ENCODE measurements around the gene GJA3. TPM values are rescaled to one million over a fixed set of nuclear protein-coding genes. Genes with fewer than 3 reads are reported as not detected.

Gene GJA3
- total RNA-seq, 1 donor from 2014 or later, result not detected

DNA sequence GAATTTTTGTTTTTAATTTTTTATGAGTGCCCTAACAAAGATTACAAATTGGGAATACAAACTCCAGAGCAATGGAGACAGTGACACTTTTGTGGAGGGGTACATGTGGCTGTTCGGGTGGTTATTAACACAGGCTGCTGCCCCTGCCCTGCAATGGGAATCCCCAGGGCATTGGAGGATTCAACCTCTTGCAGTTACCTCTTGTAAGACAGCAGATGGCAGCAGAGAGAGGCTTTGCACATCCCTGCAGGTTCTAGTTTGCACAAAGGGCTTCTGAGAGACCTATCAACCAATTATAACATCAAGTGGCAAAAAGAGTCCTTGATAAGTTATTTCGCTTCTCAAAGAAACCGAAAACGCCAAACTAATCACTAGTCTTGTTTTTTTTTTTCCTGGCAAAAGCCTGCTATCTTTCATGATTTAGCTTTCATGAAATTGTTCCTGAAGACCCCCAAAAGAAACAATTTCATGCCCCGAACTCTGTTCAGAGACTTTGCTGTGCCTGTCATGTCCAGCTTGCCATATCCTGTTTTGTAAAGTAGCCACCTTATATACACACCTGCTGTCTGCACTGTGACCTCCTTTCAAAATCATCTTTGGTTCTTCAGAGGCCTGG lies 21.5 kb upstream of the GJA3 start:
- H3K36me3 Mint-ChIP-seq (ENCODE audit: low read depth, unreplicated experiment), result peaks cover 5% of the 10 kb centered on the region
- H3K27ac Mint-ChIP-seq (ENCODE audit: unreplicated experiment), result no peak overlapping the region
- peak; percentile 61 for DNase-seq (ENCODE audit: low spot score)
- peaks cover 4% of the 10 kb centered on the region for H3K4me1 Mint-ChIP-seq (ENCODE audit: unreplicated experiment)
- H3K27me3 Mint-ChIP-seq (ENCODE audit: unreplicated experiment), result peaks cover 12% of the 10 kb centered on the region
- no peak overlapping the region for H3K4me3 Mint-ChIP-seq (ENCODE audit: unreplicated experiment)
- H3K9me3 Mint-ChIP-seq (ENCODE audit: unreplicated experiment), result no peaks in the 10 kb centered on the region
- TF ChIP-seq, protein P1, sequence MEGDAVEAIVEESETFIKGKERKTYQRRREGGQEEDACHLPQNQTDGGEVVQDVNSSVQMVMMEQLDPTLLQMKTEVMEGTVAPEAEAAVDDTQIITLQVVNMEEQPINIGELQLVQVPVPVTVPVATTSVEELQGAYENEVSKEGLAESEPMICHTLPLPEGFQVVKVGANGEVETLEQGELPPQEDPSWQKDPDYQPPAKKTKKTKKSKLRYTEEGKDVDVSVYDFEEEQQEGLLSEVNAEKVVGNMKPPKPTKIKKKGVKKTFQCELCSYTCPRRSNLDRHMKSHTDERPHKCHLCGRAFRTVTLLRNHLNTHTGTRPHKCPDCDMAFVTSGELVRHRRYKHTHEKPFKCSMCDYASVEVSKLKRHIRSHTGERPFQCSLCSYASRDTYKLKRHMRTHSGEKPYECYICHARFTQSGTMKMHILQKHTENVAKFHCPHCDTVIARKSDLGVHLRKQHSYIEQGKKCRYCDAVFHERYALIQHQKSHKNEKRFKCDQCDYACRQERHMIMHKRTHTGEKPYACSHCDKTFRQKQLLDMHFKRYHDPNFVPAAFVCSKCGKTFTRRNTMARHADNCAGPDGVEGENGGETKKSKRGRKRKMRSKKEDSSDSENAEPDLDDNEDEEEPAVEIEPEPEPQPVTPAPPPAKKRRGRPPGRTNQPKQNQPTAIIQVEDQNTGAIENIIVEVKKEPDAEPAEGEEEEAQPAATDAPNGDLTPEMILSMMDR (IDR thresholded peaks at IDR 0.05; ENCODE audit: unreplicated experiment), result peak; percentile 76

DNA sequence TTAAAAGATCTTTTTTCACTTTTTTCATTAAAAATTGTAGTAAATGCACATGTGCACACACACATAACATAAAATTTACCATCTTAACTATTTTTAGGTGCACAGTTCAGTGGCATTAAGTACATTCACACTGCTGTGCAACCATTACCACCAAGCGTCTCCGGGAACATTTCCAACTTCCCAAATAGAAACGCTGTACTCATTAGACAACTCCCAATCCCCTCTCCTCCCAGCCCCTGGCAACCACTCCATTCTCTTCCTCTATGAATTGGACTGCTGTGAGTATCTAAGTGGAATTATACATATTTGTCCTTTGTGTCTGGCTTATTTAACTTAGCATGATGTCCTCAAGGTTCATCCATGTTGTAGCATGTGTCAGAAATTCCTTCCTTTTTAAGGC lies 20.3 kb upstream of the GJA3 start:
- TF ChIP-seq, protein P1 (IDR thresholded peaks at IDR 0.05; ENCODE audit: unreplicated experiment), result no peak
- Mint-ChIP-seq H3K4me1 (ENCODE audit: unreplicated experiment) (peaks cover 5% of the 10 kb centered on the region), H3K27ac (ENCODE audit: unreplicated experiment) (no peak overlapping the region), H3K4me3 (ENCODE audit: unreplicated experiment) (no peak overlapping the region), H3K9me3 (ENCODE audit: unreplicated experiment) (no peaks in the 10 kb centered on the region), H3K36me3 (ENCODE audit: low read depth, unreplicated experiment) (peaks cover 5% of the 10 kb centered on the region), H3K27me3 (ENCODE audit: unreplicated experiment) (peaks cover 13% of the 10 kb centered on the region)
- no peak for DNase-seq (ENCODE audit: low spot score)

DNA sequence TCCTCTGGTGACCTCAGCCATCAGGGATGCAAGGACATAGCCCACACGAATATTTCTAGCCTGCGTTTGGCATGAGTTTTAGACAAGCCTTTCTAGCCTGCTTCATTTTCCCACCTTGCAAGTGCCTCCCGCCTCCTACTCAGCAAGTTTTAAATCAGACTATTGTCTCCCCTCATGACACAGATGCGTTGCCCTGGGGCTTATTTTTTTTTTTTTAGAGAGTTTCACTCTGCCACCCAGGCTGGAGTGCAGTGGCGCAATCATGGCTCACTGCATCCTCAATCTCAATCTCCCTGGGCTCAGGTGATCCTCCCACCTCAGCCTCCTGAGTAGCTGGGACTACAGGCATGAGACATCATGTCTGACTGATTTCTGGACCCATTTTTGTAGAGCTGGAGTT lies 17.3 kb upstream of the GJA3 start:
- Mint-ChIP-seq H3K9me3 (ENCODE audit: unreplicated experiment) (no peaks in the 10 kb centered on the region), H3K4me1 (ENCODE audit: unreplicated experiment) (peaks cover 15% of the 10 kb centered on the region), H3K4me3 (ENCODE audit: unreplicated experiment) (no peak overlapping the region), H3K36me3 (ENCODE audit: low read depth, unreplicated experiment) (peaks cover 5% of the 10 kb centered on the region), H3K27ac (ENCODE audit: unreplicated experiment) (no peak overlapping the region), H3K27me3 (ENCODE audit: unreplicated experiment) (peaks cover 10% of the 10 kb centered on the region)
- TF ChIP-seq, protein P1 (IDR thresholded peaks at IDR 0.05; ENCODE audit: unreplicated experiment), result no peak
- DNase-seq (ENCODE audit: low spot score), result no peak

DNA sequence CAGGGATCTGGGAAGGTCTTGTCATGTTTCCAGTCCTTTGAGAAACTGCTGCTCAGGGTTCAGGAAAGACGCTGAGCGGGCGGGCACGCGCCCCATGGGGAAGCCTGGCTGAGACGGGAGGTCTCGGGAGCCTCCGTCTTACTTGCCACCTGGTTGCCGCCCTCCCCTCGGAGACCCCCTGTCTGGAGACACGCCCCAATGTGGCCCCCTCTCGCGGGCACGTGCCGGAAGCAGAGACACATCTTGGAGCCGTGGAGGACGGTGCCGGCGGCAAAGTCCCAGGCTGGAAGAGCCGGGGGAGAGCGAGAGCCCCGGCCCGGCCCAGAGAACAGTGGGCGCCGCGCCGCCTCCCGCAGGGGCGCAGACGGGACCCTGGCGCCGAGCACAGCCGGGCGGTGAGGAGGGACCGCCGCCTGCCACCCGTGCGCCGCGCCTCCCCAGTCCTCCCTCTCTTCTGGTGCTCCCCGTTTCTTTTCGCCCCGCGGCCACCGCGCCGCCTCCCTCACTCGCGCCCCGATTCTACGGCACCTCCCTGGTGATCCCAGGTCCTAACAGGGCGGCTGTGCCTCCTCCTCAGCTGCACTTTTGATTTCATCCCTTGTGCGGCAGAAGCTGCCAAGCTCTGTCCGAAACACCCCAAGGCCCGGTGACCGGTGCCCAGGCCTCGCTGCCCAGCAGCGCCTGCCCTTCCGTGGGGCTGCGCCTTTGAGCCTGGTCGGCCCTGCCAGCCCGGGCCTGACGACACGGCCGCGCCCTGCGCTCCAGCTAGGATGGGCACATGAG lies 16.4 kb upstream of the GJA3 start:
- DNase-seq (ENCODE audit: low spot score), result no peak
- H3K27me3 Mint-ChIP-seq (ENCODE audit: unreplicated experiment), result peaks cover 10% of the 10 kb centered on the region

More for the DNA sequence above, 16.4 kb upstream of the GJA3 start:
- Mint-ChIP-seq H3K36me3 (ENCODE audit: low read depth, unreplicated experiment) (peaks cover 5% of the 10 kb centered on the region), H3K4me1 (ENCODE audit: unreplicated experiment) (peaks cover 15% of the 10 kb centered on the region), H3K27ac (ENCODE audit: unreplicated experiment) (no peak overlapping the region), H3K9me3 (ENCODE audit: unreplicated experiment) (no peaks in the 10 kb centered on the region), H3K4me3 (ENCODE audit: unreplicated experiment) (no peak overlapping the region)
- TF ChIP-seq, protein P1 (IDR thresholded peaks at IDR 0.05; ENCODE audit: unreplicated experiment), result no peak
